Motor neuron (in vitro differentiated cells): ENCODE measurements around the gene SLC12A3. TPM values are rescaled to one million over a fixed set of nuclear protein-coding genes. Genes with fewer than 3 reads are reported as not detected.
A peak's percentile ranks its signal among the peaks of the same experiment; 100 is the strongest.

Experiments
- ATAC-seq, 8 experiments: fragments of 200-7000 bp; cut with Tn5 transposase; replicated peaks in 6 of 8; 2 replicates each; pipeline ENCODE4 v1.8.0; 2021; ENCODE audit warnings: mild to moderate bottlenecking in 8 of 8, moderate library complexity in 8 of 8
- H3K27ac ChIP-seq, 2 donors: fragments of 250-450 bp; sonication (Bioruptor Pico); 2 replicates each; pipeline ENCODE4 v1.9.0; 2021; ENCODE audit warnings: antibody characterized with exemption in 2 of 2, mild to moderate bottlenecking in 2 of 2, moderate library complexity in 1 of 2
- H3K4me1 ChIP-seq, 2 donors: fragments of 250-450 bp; sonication (Bioruptor Pico); replicated peaks in 1 of 2; 2 replicates each; pipeline ENCODE4 v1.6.1; 2021; ENCODE audit warnings: antibody characterized with exemption in 2 of 2, mild to moderate bottlenecking in 2 of 2, moderate library complexity in 1 of 2
- H3K4me3 ChIP-seq, 5 donors: fragments of 250-450 bp; sonication (Bioruptor Pico); 2 replicates each; pipeline ENCODE4 v1.9.0; 2021; ENCODE audit warnings: antibody characterized with exemption in 5 of 5, mild to moderate bottlenecking in 5 of 5, moderate library complexity in 4 of 5
- WGBS, 10 experiments: fragments of 450-650 bp; shearing (Covaris generic); methylation state at CpG; one replicate each; pipeline ENCODE4 v1.0.0; 2022; 5-methylcytosine and 5-hydroxymethylcytosine counted together
- in situ Hi-C, 9 experiments: fragments of 400-800 bp; cut with MboI; loops; one replicate each; pipeline ENCODE4 v1.15.0; 2021; ENCODE audit warnings: low sequenced_read_pairs in 9 of 9, low pct_unique_long_range_greater_than_20kb in 2 of 9; ENCODE audit not compliant: unreplicated experiment in 9 of 9
- total RNA-seq, 8 experiments: library from RNA; unstranded; fragments of 300-600 nt; gene quantifications; 2 replicates each; pipeline versions ENCODE4 v1.2.3 to v1.2.4, GENCODE V29; 2022

The SLC12A3 gene
- total RNA-seq, 8 experiments from 2014 or later = 0.05 to 0.81 (median 0.35) TPM; not detected in 3

- in situ Hi-C loops = no loop called here
- H3K27ac ChIP-seq = peak overlapping the region; percentile 31 to 64
- H3K4me1 ChIP-seq = peaks cover 4 to 21% of the 10 kb centered on the region in 2 donors
- H3K4me3 ChIP-seq = no peak overlapping the region
- ATAC-seq = peak in 4 of 8 experiments; percentile 65 to 75 (median 68)
- 63 to 100% (median 80%) methylated on average over 1 of the region's 2 CpGs; no CpG with 5 or more reads in 5 of the 10 experiments for WGBS, 10 experiments
These were observed 29.7 kb upstream of the SLC12A3 start for GRCh38 chr16:56835320-56835719.

- in situ Hi-C loops = no loop called here
- Histone ChIP-seq H3K4me1 (peaks cover 4 to 21% of the 10 kb centered on the region in 2 donors), H3K4me3 (no peak overlapping the region), H3K27ac (peak overlapping the region; percentile 34 to 64)
- WGBS, 10 experiments = 0 to 100% (median 41%) methylated on average over 1 to 5 of the region's 5 CpGs; no CpG with 5 or more reads in 2 of the 10 experiments
- ATAC-seq = peak in 6 of 8 experiments; percentile 38 to 89 (median 74)
These were observed 28.4 kb upstream of the SLC12A3 start for GRCh38 chr16:56836410-56837230.

GRCh38 chr16:56838622-56839337, 26.2 kb upstream of the SLC12A3 start:
- ATAC-seq = no peak
- Histone ChIP-seq H3K27ac (no peak overlapping the region), H3K4me1 (peaks cover 4 to 21% of the 10 kb centered on the region in 2 donors), H3K4me3 (no peak overlapping the region)
- WGBS, 10 experiments = 80 to 98% (median 93%) methylated on average over 3 to 9 of the region's 9 CpGs
- in situ Hi-C loops = no loop called here

- peak in 3 of 8 experiments; percentile 75 to 94 (median 94) for ATAC-seq
- in situ Hi-C loops = no loop called here
- Histone ChIP-seq H3K4me1 (peaks cover 0 to 7% of the 10 kb centered on the region in 2 donors), H3K27ac (no peak overlapping the region), H3K4me3 (no peak overlapping the region)
- 80 to 100% (median 100%) methylated on average over 1 to 2 of the region's 2 CpGs; no CpG with 5 or more reads in 6 of the 10 experiments for WGBS, 10 experiments
These were observed 23.8 kb upstream of the SLC12A3 start for GRCh38 chr16:56841233-56841632.

- no peak overlapping the region for H3K4me3 ChIP-seq
- peak in 1 of 8 experiments; percentile 12 for ATAC-seq
- WGBS, 10 experiments = 80 to 100% (median 96%) methylated on average over 1 to 10 of the region's 10 CpGs; no CpG with 5 or more reads in 1 of the 10 experiments
- in situ Hi-C loops = no loop called here
- no peak overlapping the region for H3K27ac ChIP-seq
- H3K4me1 ChIP-seq = peaks cover 0 to 5% of the 10 kb centered on the region in 2 donors
These were observed 23.3 kb upstream of the SLC12A3 start for GRCh38 chr16:56841659-56842058.

GRCh38 chr16:56842133-56842532, 22.9 kb upstream of the SLC12A3 start:
- H3K4me1 ChIP-seq = peaks cover 0 to 1% of the 10 kb centered on the region in 2 donors
- no peak overlapping the region for H3K27ac ChIP-seq
- in situ Hi-C loops = no loop called here
- H3K4me3 ChIP-seq = no peak overlapping the region
- no peak for ATAC-seq

GRCh38 chr16:56844056-56844455, 21.0 kb upstream of the SLC12A3 start:
- H3K4me3 ChIP-seq = no peak overlapping the region
- H3K4me1 ChIP-seq = peaks cover 8 to 9% of the 10 kb centered on the region in 2 donors
- 10 to 100% (median 86%) methylated on average over 1 to 5 of the region's 6 CpGs; no CpG with 5 or more reads in 5 of the 10 experiments for WGBS, 10 experiments
- in situ Hi-C loops = no loop called here
- peak in 2 of 8 experiments; percentile 31 to 37 for ATAC-seq
- no peak overlapping the region for H3K27ac ChIP-seq

GRCh38 chr16:56847173-56847910, 17.7 kb upstream of the SLC12A3 start:
- Histone ChIP-seq H3K27ac (no peak overlapping the region), H3K4me1 (peaks cover 27 to 30% of the 10 kb centered on the region in 2 donors), H3K4me3 (no peak overlapping the region)
- no peak for ATAC-seq
- 40 to 90% (median 75%) methylated on average over 1 to 9 of the region's 9 CpGs; no CpG with 5 or more reads in 2 of the 10 experiments for WGBS, 10 experiments
- in situ Hi-C loops = no loop called here

GRCh38 chr16:56848029-56848936, 16.7 kb upstream of the SLC12A3 start:
- no peak for ATAC-seq
- 20 to 87% (median 59%) methylated on average over 2 to 11 of the region's 11 CpGs for WGBS, 10 experiments
- in situ Hi-C loops = no loop called here

GRCh38 chr16:56848955-56849689, 15.9 kb upstream of the SLC12A3 start:
- Histone ChIP-seq H3K4me3 (no peak overlapping the region), H3K4me1 (peaks cover 27 to 30% of the 10 kb centered on the region in 2 donors), H3K27ac (peak overlapping the region in 1 of 2 donors; percentile 75)
- in situ Hi-C loops = no loop called here
- peak; percentile 59 to 83 (median 74) for ATAC-seq
- WGBS, 10 experiments = 0 to 69% (median 44%) methylated on average over 2 to 6 of the region's 7 CpGs; no CpG with 5 or more reads in 2 of the 10 experiments

More at GRCh38 chr16:56848029-56848936, 16.7 kb upstream of the SLC12A3 start:
- Histone ChIP-seq H3K27ac (no peak overlapping the region), H3K4me3 (no peak overlapping the region), H3K4me1 (peaks cover 27 to 30% of the 10 kb centered on the region in 2 donors)
